T-cell (primary cell): ENCODE results near the gene ATP7B. TPM values are rescaled to one million over a fixed set of nuclear protein-coding genes. Genes with fewer than 3 reads are reported as not detected.

Source experiments
- ATAC-seq, 4 experiments: fragments of 200-7000 bp in 3 of 4; fragments of 150-1000 bp in 1 of 4; cut with Tn5 transposase; replicated peaks in 1 of 4; 1 replicate in 3 of 4; 2 replicates in 1 of 4; pipeline ENCODE4 v1.10.0; 2021; ENCODE audit warnings: moderate library complexity in 3 of 4, mild to moderate bottlenecking in 2 of 4, moderate number of reproducible peaks in 1 of 4
- CTCF ChIA-PET, 2 donors: fragments of 300-600 bp; sonication (Branson Sonifier 250); formaldehyde crosslinking; loops; one replicate each; lab custom pipeline; 2022; ENCODE audit warnings: antibody characterized with exemption in 2 of 2; lab: Charles Lee
- POLR2A ChIA-PET, 2 donors: fragments of 300-600 bp; sonication (Branson Sonifier 250); formaldehyde crosslinking; loops; one replicate each; lab custom pipeline; 2022; ENCODE audit warnings: antibody characterized with exemption in 2 of 2; lab: Charles Lee
- DNase-seq, 35 experiments: peaks; one replicate each; pipeline versions ENCODE4 v3.0.0 to v3.0.0-alpha.2; 2013 to 2023
- H3K27ac ChIP-seq: one replicate; pipeline ENCODE4 v1.5.1; 2013; ENCODE audit warnings: low read length
- H3K27me3 ChIP-seq, 2 experiments: replicated peaks in 1 of 2; 1 replicate in 1 of 2; 2 replicates in 1 of 2; pipeline versions ENCODE4 v1.6.1 to v1.7.0; 2013; ENCODE audit warnings: low read length in 1 of 2, mixed read lengths in 1 of 2; ENCODE audit not compliant: control insufficient read depth in 2 of 2, insufficient read depth in 2 of 2; ENCODE audit errors: extremely low read depth in 1 of 2
- H3K36me3 ChIP-seq, 2 donors: 1 replicate in 1 of 2; 2 replicates in 1 of 2; pipeline versions ENCODE4 v1.6.1 to v1.7.0; 2013; ENCODE audit warnings: low read length in 1 of 2; ENCODE audit not compliant: control insufficient read depth in 2 of 2, insufficient read depth in 1 of 2; ENCODE audit errors: extremely low read depth in 1 of 2
- H3K4me1 ChIP-seq, 2 experiments: 1 replicate in 1 of 2; 2 replicates in 1 of 2; pipeline versions ENCODE4 v1.6.1 to v1.7.0; 2013; ENCODE audit warnings: low read length in 2 of 2, mixed read lengths in 1 of 2; ENCODE audit not compliant: insufficient read depth in 2 of 2, control insufficient read depth in 1 of 2; ENCODE audit errors: extremely low read depth in 1 of 2
- H3K4me3 ChIP-seq, 2 donors: 1 replicate in 1 of 2; 2 replicates in 1 of 2; pipeline versions ENCODE4 v1.5.1 to v1.7.0; 2013; ENCODE audit warnings: mild to moderate bottlenecking in 2 of 2, low read length in 1 of 2, moderate library complexity in 1 of 2; ENCODE audit not compliant: control insufficient read depth in 1 of 2; ENCODE audit errors: extremely low read depth in 1 of 2
- H3K9me3 ChIP-seq: 2 replicates; pipeline ENCODE4 v1.7.0; 2013
- H3K27ac Mint-ChIP-seq, 2 donors: one replicate each; pipeline ENCODE4 v1.8.0; 2020 to 2021; ENCODE audit warnings: mild to moderate bottlenecking in 2 of 2, mixed read lengths in 2 of 2
- H3K27me3 Mint-ChIP-seq, 2 donors: one replicate each; pipeline ENCODE4 v1.8.0; 2021 to 2022; ENCODE audit warnings: mixed read lengths in 2 of 2
- H3K36me3 Mint-ChIP-seq: one replicate; pipeline ENCODE4 v1.8.0; 2021; ENCODE audit warnings: mixed read lengths
- H3K4me1 Mint-ChIP-seq, 3 donors: one replicate each; pipeline ENCODE4 v1.8.0; 2020 to 2022; ENCODE audit warnings: mixed read lengths in 3 of 3, mild to moderate bottlenecking in 1 of 3
- H3K4me3 Mint-ChIP-seq, 3 donors: one replicate each; pipeline ENCODE4 v1.8.0; 2020 to 2022; ENCODE audit warnings: mild to moderate bottlenecking in 3 of 3, mixed read lengths in 3 of 3, moderate library complexity in 3 of 3
- H3K9me3 Mint-ChIP-seq, 3 donors: one replicate each; pipeline ENCODE4 v1.8.0; 2020 to 2022; ENCODE audit warnings: mixed read lengths in 3 of 3
- WGBS: methylation state at CpG from one replicate; pipeline ENCODE4 v1.1.5; 2013; ENCODE audit warnings: missing lambda C conversion rate; ENCODE audit not compliant: insufficient coverage; 5-methylcytosine and 5-hydroxymethylcytosine counted together
- total RNA-seq, 35 experiments: library from RNA in 6 of 35; stranded (reverse) in 6 of 35; fragments of 120-200 nt in 1 of 35; gene quantifications; one replicate each; pipeline versions ENCODE4 v1.2.1 to v1.2.4 and lab custom pipeline; 2013 to 2026

Gene ATP7B
- total RNA-seq, 5 donors from 2014 or later (not counting 1 experiment from before 2014, with no cell fraction given), result 0.99 to 2.6 (median 1.3) TPM

GRCh38 chr13:51925865-51926527 is 85.3 kb downstream of the ATP7B start:
- peaks cover 0 to 2% of the 10 kb centered on the region in 2 donors for H3K27me3 Mint-ChIP-seq
- no peak overlapping the region for H3K4me3 Mint-ChIP-seq
- Histone ChIP-seq H3K4me1 (peaks cover 0 to 6% of the 10 kb centered on the region in 2 experiments), H3K9me3 (no peaks in the 10 kb centered on the region), H3K27me3 (peaks cover 0 to 21% of the 10 kb centered on the region in 2 experiments), H3K36me3 (no peaks in the 10 kb centered on the region), H3K4me3 (no peak overlapping the region), H3K27ac (no peak overlapping the region)
- no peak for ATAC-seq
- CTCF ChIA-PET, result no interaction called here
- no peak overlapping the region for H3K27ac Mint-ChIP-seq
- H3K4me1 Mint-ChIP-seq, result peaks cover 19 to 33% (median 27%) of the 10 kb centered on the region in 3 donors
- no peak for DNase-seq
- WGBS, result 94% methylated on average over 3 of the region's 5 CpGs
- POLR2A ChIA-PET, result no interaction called here
- no peaks in the 10 kb centered on the region for H3K36me3 Mint-ChIP-seq
- no peaks in the 10 kb centered on the region for H3K9me3 Mint-ChIP-seq

GRCh38 chr13:51924756-51925544 is 86.3 kb downstream of the ATP7B start:
- Mint-ChIP-seq H3K4me3 (no peak overlapping the region), H3K27me3 (peaks cover 0 to 2% of the 10 kb centered on the region in 2 donors), H3K36me3 (no peaks in the 10 kb centered on the region), H3K9me3 (no peaks in the 10 kb centered on the region), H3K27ac (no peak overlapping the region), H3K4me1 (peaks cover 19 to 33% (median 27%) of the 10 kb centered on the region in 3 donors)
- ATAC-seq (no peak), DNase-seq (no peak)
- no peaks in the 10 kb centered on the region for H3K36me3 ChIP-seq
- H3K27ac ChIP-seq, result no peak overlapping the region
- WGBS, result 79% methylated on average over 5 of the region's 9 CpGs
- H3K9me3 ChIP-seq, result no peaks in the 10 kb centered on the region
- ChIA-PET POLR2A (interaction anchor here in 1 of 2 donors (0.6 kb wide), 1 partner anchor 11 kb away, joined by 3 read pairs; no protein-coding TSS in a partner anchor), CTCF (no interaction called here)
- H3K4me1 ChIP-seq, result peaks cover 0 to 6% of the 10 kb centered on the region in 2 experiments
- no peak overlapping the region for H3K4me3 ChIP-seq
- H3K27me3 ChIP-seq, result peaks cover 0 to 21% of the 10 kb centered on the region in 2 experiments

DNA sequence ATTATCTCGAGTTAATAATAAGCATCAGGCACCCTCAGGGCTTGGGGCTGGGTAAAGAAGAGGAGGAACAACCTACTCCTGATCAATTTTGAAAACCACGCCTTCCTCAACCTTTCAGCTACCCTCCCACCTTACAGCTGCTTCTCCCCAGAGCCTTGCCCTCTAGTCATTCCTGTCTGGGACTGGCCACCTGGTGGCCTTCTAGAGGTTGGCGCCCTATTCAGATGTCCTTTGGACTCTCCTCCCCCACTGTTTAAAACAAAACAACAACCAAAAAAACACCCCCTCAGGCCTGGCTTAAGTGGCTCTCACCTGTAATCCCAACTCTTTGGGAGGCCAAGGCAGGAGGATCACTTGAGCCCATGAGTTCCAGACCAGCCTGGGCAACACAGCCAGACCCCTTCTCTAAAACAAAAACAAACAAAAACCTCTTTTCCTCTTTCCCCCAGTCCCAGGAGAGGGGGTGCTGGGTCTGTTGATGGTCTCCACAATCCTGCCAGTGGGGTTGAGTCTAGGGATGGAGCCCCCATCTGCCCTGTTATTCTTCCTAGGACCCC is 87.2 kb downstream of the ATP7B start:
- Histone ChIP-seq H3K9me3 (no peaks in the 10 kb centered on the region), H3K36me3 (no peaks in the 10 kb centered on the region), H3K27me3 (peaks cover 0 to 21% of the 10 kb centered on the region in 2 experiments), H3K27ac (no peak overlapping the region), H3K4me3 (no peak overlapping the region), H3K4me1 (peaks cover 0 to 6% of the 10 kb centered on the region in 2 experiments)
- CTCF ChIA-PET, result no interaction called here
- Mint-ChIP-seq H3K9me3 (no peaks in the 10 kb centered on the region), H3K27me3 (peaks cover 0 to 2% of the 10 kb centered on the region in 2 donors), H3K4me1 (peaks cover 19 to 33% (median 27%) of the 10 kb centered on the region in 3 donors), H3K36me3 (no peaks in the 10 kb centered on the region), H3K27ac (no peak overlapping the region), H3K4me3 (no peak overlapping the region)
- ATAC-seq (peak in 1 of 4 experiments; percentile 36), DNase-seq (peak in 1 of 35 experiments; percentile 12)
- POLR2A ChIA-PET, result no interaction called here
- WGBS, result 63% methylated on average over 2 of the region's 3 CpGs

- Mint-ChIP-seq H3K9me3 (no peaks in the 10 kb centered on the region), H3K27me3 (peaks cover 0 to 2% of the 10 kb centered on the region in 2 donors), H3K4me1 (peaks cover 19 to 33% (median 27%) of the 10 kb centered on the region in 3 donors), H3K36me3 (no peaks in the 10 kb centered on the region), H3K27ac (no peak overlapping the region), H3K4me3 (no peak overlapping the region)
- ChIA-PET POLR2A (interaction anchor here in 1 of 2 donors (0.6 kb wide), 1 partner anchor 193 kb away, joined by 9 read pairs; no protein-coding TSS in a partner anchor), CTCF (interaction anchor here in 1 of 2 donors (0.7 to 0.8 kb wide), 2 partner anchors 13 to 256 kb away, joined by 3 to 13 read pairs; no protein-coding TSS in a partner anchor)
- H3K36me3 ChIP-seq, result no peaks in the 10 kb centered on the region
- DNase-seq (no peak), ATAC-seq (no peak)
- H3K4me3 ChIP-seq, result no peak overlapping the region
- no peaks in the 10 kb centered on the region for H3K9me3 ChIP-seq
- no peak overlapping the region for H3K27ac ChIP-seq
- H3K4me1 ChIP-seq, result peaks cover 0 to 6% of the 10 kb centered on the region in 2 experiments
- peaks cover 0 to 21% of the 10 kb centered on the region in 2 experiments for H3K27me3 ChIP-seq
- WGBS, result 88% methylated on average over 9 of the region's 10 CpGs
Measured at GRCh38 chr13:51922771-51923480, 88.3 kb downstream of the ATP7B start.

GRCh38 chr13:51921790-51922740 is 89.2 kb downstream of the ATP7B start:
- peaks cover 0 to 21% of the 10 kb centered on the region in 2 experiments for H3K27me3 ChIP-seq
- Mint-ChIP-seq H3K4me3 (no peak overlapping the region), H3K36me3 (no peaks in the 10 kb centered on the region), H3K27ac (no peak overlapping the region), H3K4me1 (peaks cover 19 to 33% (median 27%) of the 10 kb centered on the region in 3 donors), H3K27me3 (peaks cover 0 to 2% of the 10 kb centered on the region in 2 donors), H3K9me3 (no peaks in the 10 kb centered on the region)
- H3K4me1 ChIP-seq, result peaks cover 0 to 6% of the 10 kb centered on the region in 2 experiments
- DNase-seq (no peak), ATAC-seq (no peak)
- ChIA-PET POLR2A (interaction anchor here (0.6 to 1.6 kb wide), 2 partner anchors 11 to 194 kb away, joined by 4 to 9 read pairs; no protein-coding TSS in a partner anchor), CTCF (no interaction called here)
- H3K36me3 ChIP-seq, result no peaks in the 10 kb centered on the region
- WGBS, result 75% methylated on average over 5 of the region's 14 CpGs
- H3K27ac ChIP-seq, result no peak overlapping the region
- H3K4me3 ChIP-seq, result no peak overlapping the region
- no peaks in the 10 kb centered on the region for H3K9me3 ChIP-seq
